ENCODE data around the gene DAGLA. TPM values are rescaled to one million over a fixed set of nuclear protein-coding genes. Genes with fewer than 3 reads are reported as not detected.
"Not testable (repeated sequence)": the region's sequence is repeated elsewhere in the genome, so short reads cannot be mapped to it uniquely, and the experiment has no call there.

The DAGLA gene
- total RNA-seq, 4 donors from 2014 or later = 0.29 to 5.4 (median 1.9) TPM

- TF ChIP-seq POLR2A (IDR thresholded peaks at IDR 0.05) (no peak), CTCF (IDR thresholded peaks at IDR 0.05) (no peak)
- no peaks in the 10 kb centered on the region for H3K9me3 ChIP-seq
- no peaks in the 10 kb centered on the region for H3K27me3 ChIP-seq
- H3K36me3 ChIP-seq = no peaks in the 10 kb centered on the region
- no peaks in the 10 kb centered on the region for H3K4me1 ChIP-seq
- intact Hi-C loops (cut with DNase I; ENCODE audit: low total_unique reads) = no loop called here
- H3K4me3 ChIP-seq = no peak overlapping the region
- H3K27ac ChIP-seq = no peak overlapping the region
- no peak for DNase-seq
These were observed 32.7 kb upstream of the DAGLA start for GRCh38 chr11:61647529-61647928.

GRCh38 chr11:61650781-61651571 is 29.2 kb upstream of the DAGLA start:
- Histone ChIP-seq H3K36me3 (no peaks in the 10 kb centered on the region), H3K27ac (no peak overlapping the region), H3K27me3 (no peaks in the 10 kb centered on the region), H3K4me3 (no peak overlapping the region), H3K4me1 (no peaks in the 10 kb centered on the region), H3K9me3 (no peaks in the 10 kb centered on the region)
- intact Hi-C loops (cut with DNase I; ENCODE audit: low total_unique reads) = no loop called here
- DNase-seq = no peak
- no peak for TF ChIP-seq CTCF (IDR thresholded peaks at IDR 0.05)
- no peak for TF ChIP-seq POLR2A (IDR thresholded peaks at IDR 0.05)

- H3K27me3 ChIP-seq = no peaks in the 10 kb centered on the region
- H3K9me3 ChIP-seq = no peaks in the 10 kb centered on the region
- intact Hi-C loops (cut with DNase I; ENCODE audit: low total_unique reads) = no loop called here
- H3K4me3 ChIP-seq = no peak overlapping the region
- TF ChIP-seq POLR2A (IDR thresholded peaks at IDR 0.05) = no peak
- no peak for TF ChIP-seq CTCF (IDR thresholded peaks at IDR 0.05)
- no peaks in the 10 kb centered on the region for H3K36me3 ChIP-seq
- H3K4me1 ChIP-seq = no peaks in the 10 kb centered on the region
- DNase-seq = no peak
- H3K27ac ChIP-seq = no peak overlapping the region
These were observed 28.1 kb upstream of the DAGLA start for GRCh38 chr11:61652135-61652534.

- peak in 1 of 2 donors; percentile 55 for DNase-seq
- Histone ChIP-seq H3K4me3 (no peak overlapping the region), H3K9me3 (no peaks in the 10 kb centered on the region)
These were observed 25.8 kb upstream of the DAGLA start for GRCh38 chr11:61654397-61654829.

GRCh38 chr11:61655266-61656159 is 24.7 kb upstream of the DAGLA start:
- H3K9me3 ChIP-seq; intact Hi-C loops (cut with DNase I; ENCODE audit: low total_unique reads); H3K36me3 ChIP-seq; DNase-seq; H3K4me3 ChIP-seq; H3K27ac ChIP-seq; H3K27me3 ChIP-seq; H3K4me1 ChIP-seq: not testable (repeated sequence)

More at GRCh38 chr11:61654397-61654829, 25.8 kb upstream of the DAGLA start:
- H3K27me3 ChIP-seq = no peaks in the 10 kb centered on the region
- TF ChIP-seq POLR2A (IDR thresholded peaks at IDR 0.05) (no peak), CTCF (IDR thresholded peaks at IDR 0.05) (no peak)
- intact Hi-C loops (cut with DNase I; ENCODE audit: low total_unique reads) = no loop called here
- H3K36me3 ChIP-seq = no peaks in the 10 kb centered on the region
- H3K27ac ChIP-seq = no peak overlapping the region
- no peaks in the 10 kb centered on the region for H3K4me1 ChIP-seq

All from uterus (tissue), 4 donors.